Astrocyte (in vitro differentiated cells and primary cell): Measurements from ENCODE around the gene CCDC87.

Experiments
- CTCF ChIP-seq: IDR thresholded peaks from 2 replicates; pipeline ENCODE4 v1.5.1; 2011; ENCODE audit warnings: low read depth, mild to moderate bottlenecking, inconsistent platforms, low read length, moderate library complexity; ENCODE audit not compliant: insufficient read depth
- EZH2 ChIP-seq: IDR thresholded peaks from 2 replicates; pipeline ENCODE4 v1.6.1; 2012; ENCODE audit warnings: mild to moderate bottlenecking, low read length, inconsistent platforms; ENCODE audit not compliant: insufficient read depth

GRCh38 chr11:66619080-66619554, 26.3 kb upstream of the CCDC87 start:
- TF ChIP-seq CTCF (no peak), EZH2 (no peak)
